GM18873 (cell line): ENCODE results near the gene VPS13C.

ENCODE experiments used
- ATAC-seq: cut with Tn5 transposase; IDR thresholded peaks from one replicate; pipeline ENCODE4 v1.9.1; 2021; ENCODE audit warnings: mild to moderate bottlenecking, moderate library complexity, moderate number of reproducible peaks; ENCODE audit not compliant: unreplicated experiment, low FRiP score

The VPS13C gene, protein sequence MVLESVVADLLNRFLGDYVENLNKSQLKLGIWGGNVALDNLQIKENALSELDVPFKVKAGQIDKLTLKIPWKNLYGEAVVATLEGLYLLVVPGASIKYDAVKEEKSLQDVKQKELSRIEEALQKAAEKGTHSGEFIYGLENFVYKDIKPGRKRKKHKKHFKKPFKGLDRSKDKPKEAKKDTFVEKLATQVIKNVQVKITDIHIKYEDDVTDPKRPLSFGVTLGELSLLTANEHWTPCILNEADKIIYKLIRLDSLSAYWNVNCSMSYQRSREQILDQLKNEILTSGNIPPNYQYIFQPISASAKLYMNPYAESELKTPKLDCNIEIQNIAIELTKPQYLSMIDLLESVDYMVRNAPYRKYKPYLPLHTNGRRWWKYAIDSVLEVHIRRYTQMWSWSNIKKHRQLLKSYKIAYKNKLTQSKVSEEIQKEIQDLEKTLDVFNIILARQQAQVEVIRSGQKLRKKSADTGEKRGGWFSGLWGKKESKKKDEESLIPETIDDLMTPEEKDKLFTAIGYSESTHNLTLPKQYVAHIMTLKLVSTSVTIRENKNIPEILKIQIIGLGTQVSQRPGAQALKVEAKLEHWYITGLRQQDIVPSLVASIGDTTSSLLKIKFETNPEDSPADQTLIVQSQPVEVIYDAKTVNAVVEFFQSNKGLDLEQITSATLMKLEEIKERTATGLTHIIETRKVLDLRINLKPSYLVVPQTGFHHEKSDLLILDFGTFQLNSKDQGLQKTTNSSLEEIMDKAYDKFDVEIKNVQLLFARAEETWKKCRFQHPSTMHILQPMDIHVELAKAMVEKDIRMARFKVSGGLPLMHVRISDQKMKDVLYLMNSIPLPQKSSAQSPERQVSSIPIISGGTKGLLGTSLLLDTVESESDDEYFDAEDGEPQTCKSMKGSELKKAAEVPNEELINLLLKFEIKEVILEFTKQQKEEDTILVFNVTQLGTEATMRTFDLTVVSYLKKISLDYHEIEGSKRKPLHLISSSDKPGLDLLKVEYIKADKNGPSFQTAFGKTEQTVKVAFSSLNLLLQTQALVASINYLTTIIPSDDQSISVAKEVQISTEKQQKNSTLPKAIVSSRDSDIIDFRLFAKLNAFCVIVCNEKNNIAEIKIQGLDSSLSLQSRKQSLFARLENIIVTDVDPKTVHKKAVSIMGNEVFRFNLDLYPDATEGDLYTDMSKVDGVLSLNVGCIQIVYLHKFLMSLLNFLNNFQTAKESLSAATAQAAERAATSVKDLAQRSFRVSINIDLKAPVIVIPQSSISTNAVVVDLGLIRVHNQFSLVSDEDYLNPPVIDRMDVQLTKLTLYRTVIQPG (N-terminal part only)

DNA sequence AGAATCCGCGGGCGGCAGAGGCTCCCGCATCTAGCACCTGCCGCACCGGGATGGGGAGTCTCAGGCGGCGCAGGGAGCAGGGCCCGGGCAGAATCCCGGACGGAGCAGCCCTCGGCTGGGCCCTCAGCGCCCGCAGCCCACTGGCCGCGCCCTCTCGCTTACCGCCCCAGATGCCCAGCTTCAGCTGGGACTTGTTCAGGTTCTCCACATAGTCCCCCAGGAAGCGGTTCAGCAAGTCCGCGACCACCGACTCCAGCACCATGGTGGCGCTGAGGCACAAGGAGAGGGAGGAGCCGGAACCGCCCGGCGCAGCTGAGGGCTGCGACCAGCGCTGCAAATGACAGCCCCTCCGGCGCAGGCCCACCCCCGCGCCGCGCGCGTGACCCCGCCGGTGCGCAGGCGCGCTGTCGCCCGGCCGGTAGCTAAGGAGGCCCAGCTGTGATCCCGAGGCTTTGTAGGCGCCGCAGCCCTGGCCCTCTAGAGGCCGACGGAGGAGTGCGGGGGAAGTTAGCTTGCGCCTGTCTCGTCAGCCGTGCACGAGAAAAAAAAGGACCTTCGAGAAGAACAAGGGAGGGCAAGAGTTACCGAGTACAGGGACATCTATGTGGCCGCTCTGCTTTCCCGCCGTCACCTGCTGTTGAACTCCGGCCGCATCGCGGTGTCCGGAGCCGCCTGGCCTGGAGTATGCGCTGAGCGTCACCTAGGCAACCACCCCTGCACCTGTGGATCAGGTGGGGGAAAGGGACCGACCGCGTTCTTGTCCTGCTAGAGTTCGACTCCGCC lies at the start of gene VPS13C:
Gene VPS13C (minus strand): TSS at position 335 of the 783 bp plus-strand sequence. CDS start 73 bp downstream, at position 262.
- ATAC-seq: peak; percentile 86

GRCh38 chr15:62109437-62109836 lies 49.2 kb upstream of the VPS13C start:
- no peak for ATAC-seq

GRCh38 chr15:62108411-62108810 lies 48.2 kb upstream of the VPS13C start:
- ATAC-seq: no peak

- ATAC-seq: no peak
These were observed 47.4 kb upstream of the VPS13C start for GRCh38 chr15:62107571-62108121.

DNA sequence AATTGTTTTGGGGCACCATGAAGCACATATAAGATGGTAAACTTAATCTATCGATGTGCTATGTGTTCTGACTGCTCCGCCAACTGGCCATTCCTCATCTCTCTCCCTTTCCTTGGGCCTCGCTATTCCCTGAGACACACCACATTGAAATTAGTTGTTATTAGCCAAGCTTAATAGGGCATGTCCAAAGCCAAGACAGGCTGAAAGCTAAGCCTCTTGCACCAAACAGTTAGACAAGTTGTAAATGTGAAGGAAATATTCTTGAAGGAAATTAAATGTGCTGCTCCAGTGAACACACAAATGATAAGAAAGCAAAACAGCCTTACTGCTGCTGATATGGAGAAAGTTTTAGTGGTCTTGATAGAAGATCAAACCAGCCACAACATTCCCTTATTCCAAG lies 45.8 kb upstream of the VPS13C start:
- no peak for ATAC-seq

DNA sequence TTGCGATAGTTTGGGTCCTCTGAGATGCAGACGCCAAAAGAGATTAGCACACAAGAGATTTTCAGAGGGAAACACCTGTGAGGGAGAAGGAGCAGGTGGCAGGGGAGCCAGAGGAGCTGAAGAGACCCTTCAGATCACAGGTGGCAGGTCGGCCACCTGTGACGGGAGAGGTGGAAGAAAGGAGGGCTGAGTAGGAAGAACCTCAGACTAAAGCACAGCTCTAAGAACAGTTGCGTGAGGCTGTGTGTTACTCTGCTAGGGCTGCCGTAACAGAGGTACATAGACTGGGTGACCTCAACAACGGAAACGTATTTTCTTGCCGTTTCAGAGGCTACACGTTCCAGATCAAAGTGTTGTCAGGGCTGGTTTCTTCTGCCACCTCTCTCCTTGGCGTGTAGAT lies 45.0 kb upstream of the VPS13C start:
- no peak for ATAC-seq

DNA sequence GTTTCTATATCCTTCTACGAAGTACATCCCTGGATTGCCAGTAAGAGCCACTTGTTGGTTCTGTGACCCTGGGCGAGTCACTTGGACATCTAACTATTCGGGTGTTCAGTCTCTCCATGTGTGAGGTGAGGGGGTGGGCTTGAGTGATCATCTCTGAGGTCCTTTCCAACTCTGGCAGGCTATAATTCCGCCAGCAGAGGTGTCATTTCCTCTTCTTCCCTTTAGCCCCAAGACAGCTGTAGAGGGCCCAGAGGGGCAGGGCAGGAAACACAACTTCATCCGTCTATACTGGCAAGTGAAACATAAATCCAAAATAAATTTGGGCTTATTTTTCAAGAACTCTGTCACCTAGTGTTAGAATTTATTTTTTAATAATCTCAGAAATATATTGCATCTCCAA lies 44.6 kb upstream of the VPS13C start:
- ATAC-seq: no peak

DNA sequence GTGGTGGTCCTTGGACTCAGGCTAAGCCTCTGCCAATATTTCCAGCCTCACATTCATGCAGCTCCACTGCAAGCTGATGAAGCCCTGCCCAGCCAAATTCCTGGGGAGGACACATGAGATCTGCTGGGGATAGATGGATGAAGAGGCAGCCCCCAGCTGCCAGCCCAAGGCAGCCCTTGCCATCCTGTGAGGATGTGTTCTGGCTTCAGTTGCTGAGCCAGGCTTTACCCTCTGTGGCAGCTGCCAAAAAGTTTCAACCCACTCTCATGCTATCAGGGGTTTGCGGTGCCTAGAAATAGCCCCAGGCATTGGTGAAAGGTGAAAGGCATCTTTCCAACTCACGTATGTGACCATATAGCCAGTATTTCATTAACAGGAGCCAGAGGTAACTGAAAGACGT lies 44.2 kb upstream of the VPS13C start:
- no peak for ATAC-seq

- no peak for ATAC-seq
These were observed 43.2 kb upstream of the VPS13C start for GRCh38 chr15:62103431-62103830.

DNA sequence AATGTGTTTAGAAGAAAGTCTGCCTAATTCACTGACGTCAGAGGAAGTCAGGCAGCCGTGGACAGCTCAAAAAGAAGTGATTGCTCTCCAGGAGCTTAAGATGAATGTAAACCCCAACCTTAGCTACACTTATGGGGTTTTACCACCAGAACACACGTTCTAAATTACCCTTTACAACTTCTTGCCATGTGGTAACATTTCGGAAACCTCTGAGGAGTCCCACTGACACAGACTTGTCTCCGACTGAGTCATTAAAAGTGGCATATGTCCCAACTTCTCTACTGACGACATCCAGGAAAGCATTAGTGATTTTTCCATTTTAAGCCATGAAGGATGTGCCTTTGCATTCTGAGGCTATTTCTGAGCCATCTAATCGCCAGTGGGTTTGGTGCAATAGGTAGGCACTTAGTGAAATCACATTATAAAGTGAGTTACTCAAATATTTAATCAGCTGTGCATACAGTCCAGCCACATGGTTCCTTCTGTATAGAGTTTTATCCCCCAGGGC lies 38.9 kb upstream of the VPS13C start:
- ATAC-seq: no peak

- no peak for ATAC-seq
These were observed 34.1 kb upstream of the VPS13C start for GRCh38 chr15:62094388-62094787.

- ATAC-seq: no peak
These were observed 33.6 kb upstream of the VPS13C start for GRCh38 chr15:62093809-62094208.

- ATAC-seq: no peak
These were observed 30.7 kb upstream of the VPS13C start for GRCh38 chr15:62090988-62091387.

DNA sequence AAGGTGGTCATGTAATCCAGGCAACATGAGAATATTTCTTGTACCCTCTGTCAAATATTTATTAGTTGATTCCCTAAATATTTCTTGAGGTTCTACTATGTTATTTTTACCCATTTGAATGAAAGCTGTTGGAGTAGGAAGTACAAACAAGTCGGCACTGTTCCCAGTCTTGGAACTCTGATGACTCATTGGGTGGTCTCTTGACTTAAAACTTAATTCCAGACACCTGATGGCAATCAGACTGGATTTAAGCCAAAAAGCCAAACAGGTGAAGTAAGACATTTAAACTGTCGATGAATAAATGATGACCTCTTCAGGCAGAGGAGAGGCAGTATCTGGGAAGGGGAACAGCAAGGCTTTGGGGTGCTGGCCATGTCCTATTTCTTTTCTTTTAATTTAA lies 29.4 kb upstream of the VPS13C start:
- ATAC-seq: no peak

GRCh38 chr15:62088353-62088693 lies 28.1 kb upstream of the VPS13C start:
- ATAC-seq: no peak

DNA sequence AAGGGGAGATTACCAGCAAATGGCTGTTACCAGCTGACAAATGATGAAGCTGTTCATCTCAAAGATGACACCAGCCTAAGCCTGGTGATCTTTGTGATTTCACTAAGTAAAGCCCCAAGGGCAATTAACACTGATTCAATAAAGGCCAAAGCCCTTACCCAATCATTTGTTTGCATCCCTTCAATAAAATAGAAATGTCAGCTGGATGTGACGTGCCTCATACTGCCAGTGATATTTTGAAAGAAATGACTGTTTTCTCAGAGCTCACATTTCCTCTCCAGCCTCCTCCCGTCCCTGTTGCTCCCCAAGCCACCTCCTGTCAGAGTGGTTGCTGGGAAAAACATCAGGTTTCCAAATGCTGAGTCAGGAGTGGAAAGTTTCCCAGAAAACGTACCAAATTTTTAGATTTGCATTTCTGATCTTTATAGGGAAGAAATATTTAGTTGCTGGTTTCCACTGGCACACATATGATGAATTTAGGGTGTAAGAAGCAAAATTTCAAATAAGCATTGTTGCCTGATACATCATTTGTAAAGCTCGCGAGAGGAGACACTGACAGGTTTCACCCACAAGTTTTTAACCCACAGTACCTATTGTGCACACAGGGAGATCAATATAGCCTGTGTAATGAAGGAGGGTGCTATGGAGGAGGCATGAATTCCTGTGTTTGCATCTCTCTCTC lies 27.6 kb upstream of the VPS13C start:
- no peak for ATAC-seq

DNA sequence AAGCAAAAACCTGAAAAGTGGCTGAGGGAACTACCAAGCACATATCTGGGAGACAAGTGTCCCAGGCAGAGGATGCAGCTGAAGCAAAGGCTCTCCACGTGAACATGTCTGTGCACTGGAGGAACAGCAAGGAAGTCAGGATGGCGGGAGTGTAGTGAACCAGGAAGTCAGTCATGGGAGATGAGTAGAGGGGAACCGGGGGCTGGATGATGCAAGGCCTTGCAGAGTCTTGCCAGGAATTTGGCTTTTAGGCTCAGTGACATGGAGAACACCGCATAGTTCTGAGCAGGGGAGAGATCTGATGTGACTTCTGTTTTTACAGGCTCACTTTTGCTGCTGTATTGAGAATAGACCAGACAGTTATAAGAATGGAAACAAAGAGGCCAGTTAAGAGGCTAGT lies 25.5 kb upstream of the VPS13C start:
- ATAC-seq: no peak

- ATAC-seq: no peak
These were observed 23.2 kb upstream of the VPS13C start for GRCh38 chr15:62083194-62084154.
